ACHN (cell line): ENCODE results near the gene ZDHHC13.
A peak's percentile ranks its signal among the peaks of the same experiment; 100 is the strongest.
"Not testable (repeated sequence)": the region's sequence is repeated elsewhere in the genome, so short reads cannot be mapped to it uniquely, and the experiment has no call there.

ENCODE experiments used
- DNase-seq: peaks from one replicate; pipeline ENCODE4 v3.0.0-alpha.2; 2015
- in situ Hi-C: cut with HindIII; loops from 2 replicates; pipeline ENCODE4 v1.10.0; 2017; ENCODE audit warnings: low sequenced_read_pairs, low pct_ligation_motif_present, low pct_unique_long_range_greater_than_20kb

The ZDHHC13 gene

DNA sequence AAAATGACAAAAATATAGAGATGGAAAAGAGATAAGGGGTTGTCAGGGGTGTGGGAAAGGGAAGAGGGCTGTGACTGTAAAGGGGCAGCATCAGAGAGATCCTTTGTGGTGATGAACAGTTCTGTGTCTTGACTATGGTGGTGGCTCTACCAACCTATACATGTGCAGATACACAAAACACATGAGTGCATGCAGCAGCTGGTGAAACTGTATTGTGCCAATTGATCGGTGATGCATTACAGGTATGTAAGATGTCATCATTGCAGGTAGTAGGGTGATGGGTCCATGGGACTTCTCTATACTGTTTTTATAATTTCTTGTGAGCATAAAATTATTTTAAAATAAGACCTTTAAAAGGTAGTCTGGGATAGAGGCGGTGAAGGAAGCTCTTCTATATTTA, 24.1 kb upstream of the ZDHHC13 start:
- in situ Hi-C loops, result no loop called here
- no peak for DNase-seq

DNA sequence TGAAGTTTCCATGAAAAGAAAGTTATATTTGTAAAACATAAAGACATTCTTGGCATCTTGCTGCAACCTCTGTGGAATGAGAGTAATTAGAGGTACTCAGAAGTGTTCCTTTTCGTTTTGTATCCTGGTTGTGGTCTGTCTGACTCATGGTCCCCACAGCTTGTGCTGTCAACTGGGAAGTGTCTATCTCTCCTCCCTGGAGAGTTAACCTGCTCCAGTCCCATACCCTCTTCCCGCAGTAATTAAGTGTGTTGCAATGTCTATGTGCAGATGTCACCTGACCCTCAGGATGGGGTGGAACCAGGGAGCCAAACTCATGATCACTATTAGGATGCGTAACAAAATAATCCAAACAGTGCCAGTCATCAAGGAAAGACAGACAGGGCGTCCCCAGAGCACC, 23.0 kb upstream of the ZDHHC13 start:
- DNase-seq, result no peak
- in situ Hi-C loops, result no loop called here

DNA sequence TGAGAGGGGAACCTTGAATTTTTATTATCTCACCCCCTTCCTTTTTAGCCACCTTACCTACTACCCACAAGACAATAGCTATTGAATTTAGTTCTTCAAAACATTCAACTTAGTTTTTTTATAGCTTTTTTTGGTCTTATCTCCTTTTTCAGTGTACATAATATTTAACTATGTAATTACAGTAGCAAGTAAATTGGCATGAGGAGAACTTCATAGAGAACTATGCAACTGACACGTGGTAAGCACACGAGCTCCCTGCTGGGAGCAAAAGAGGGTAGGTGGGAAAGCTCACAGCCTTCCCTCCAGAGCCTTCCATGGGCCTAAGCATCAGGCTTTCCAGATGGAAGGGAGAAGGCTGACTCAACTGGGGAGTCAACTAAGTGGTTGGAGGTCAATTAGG, 22.1 kb upstream of the ZDHHC13 start:
- in situ Hi-C loops, result no loop called here
- DNase-seq, result no peak

DNA sequence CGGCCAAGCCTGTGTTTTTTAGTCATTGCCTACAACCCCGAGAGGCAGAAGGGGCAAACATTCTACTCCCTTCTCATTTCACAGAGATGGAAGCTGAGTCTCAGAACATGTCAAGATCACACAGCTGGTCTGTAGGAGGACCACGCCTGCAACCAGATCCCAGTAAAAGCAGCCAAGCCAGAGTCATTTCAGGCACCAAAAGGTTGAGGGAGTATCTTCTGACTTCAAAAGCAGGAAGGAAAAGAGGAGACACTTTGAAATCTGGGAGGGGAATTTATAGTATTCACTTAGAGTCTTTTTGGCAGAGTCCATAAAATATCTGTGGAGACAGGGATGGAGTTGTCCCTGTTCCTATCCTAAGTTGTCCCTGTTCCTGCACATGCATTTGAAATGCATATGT, 17.9 kb upstream of the ZDHHC13 start:
- DNase-seq, result no peak
- in situ Hi-C loops, result no loop called here

DNA sequence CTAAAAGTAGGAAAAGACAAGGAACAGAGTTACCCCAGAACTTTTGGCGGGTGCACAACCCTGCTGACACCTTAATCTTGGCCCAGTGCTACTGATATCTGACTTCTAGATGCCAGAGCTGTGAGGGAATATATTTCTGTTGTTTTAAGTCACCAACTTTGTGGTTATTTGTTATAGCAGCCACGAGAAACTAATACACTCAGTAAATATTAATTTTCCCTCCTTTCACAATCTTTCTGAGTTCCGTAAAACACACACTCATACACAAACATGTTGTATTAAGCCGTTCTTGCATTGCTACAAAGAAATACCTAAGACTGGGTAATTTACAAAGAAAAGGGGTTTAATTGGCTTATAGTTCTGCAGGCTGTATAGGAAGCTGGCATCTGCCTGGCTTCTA, 16.1 kb upstream of the ZDHHC13 start:
- DNase-seq, result no peak
- in situ Hi-C loops, result no loop called here

DNA sequence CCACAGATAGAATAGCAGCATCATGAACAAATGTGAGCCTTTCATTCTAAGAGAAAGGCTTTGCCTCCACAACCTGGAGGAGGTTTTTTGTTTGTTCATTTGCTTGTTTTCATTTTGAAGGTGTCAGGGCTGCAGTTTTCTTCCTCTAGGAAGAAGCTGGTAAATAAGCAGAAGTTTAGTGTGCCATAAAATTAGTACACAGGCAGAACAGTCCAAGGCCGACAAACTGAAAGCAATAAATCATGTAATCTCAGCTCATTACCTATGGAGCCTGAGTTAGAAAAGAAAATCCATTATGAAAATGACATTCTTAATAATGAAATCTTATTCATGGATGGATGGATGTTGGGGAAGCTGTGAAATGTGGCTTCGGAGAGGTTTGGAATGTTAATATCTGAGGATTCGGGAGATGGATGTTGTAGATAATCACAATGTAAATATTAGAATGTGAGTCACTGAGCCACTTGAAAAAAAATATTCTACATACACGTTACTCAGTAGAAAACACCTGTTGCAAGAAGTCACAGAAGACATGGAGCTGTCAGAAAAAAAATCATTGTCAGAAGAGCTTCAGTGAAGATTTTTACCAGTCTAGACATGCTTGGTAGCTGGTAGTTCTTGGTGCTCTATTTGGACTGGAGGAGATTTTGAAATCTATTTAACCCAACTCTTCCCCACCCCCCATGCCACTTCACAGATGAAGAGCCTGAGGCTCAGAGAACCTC, 15.0 kb upstream of the ZDHHC13 start:
- in situ Hi-C loops, result no loop called here
- DNase-seq, result no peak

DNA sequence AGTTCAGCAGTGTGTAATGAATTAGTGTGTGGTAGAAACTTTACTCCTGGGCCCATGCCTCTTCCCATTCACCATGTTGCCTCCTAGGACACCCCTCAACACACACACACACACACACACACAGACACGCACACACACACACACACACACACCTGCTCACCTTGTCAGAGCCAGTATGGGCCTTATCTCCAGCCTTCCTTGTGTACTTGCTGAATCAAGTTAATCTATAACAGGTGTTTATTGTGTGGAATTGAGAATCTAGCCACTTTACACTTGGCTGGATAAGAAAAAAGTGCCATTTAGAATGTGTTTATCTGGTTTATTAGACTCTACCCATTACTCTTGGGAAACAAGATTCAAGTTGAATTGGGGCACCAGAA, 14.5 kb upstream of the ZDHHC13 start:
- no peak for DNase-seq
- in situ Hi-C loops, result no loop called here

DNA sequence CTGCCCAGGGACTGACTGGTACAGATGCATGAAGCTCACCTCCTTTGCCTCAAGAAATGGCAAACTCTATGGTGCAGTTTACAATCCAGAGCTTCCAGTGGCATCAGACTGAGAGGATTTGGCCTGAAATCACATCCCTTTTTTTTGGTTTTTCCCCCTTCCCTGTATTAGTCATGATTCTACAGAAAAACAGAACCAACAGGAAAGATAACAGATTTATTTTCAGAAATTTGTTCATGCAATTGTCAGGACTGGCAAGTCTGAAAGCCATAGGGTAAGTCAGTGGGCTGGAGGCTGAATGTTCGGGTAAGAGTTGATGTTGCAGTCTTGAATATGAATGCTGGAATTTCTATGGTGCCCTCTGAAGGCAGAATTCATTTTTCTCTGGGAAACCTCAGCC, 12.0 kb upstream of the ZDHHC13 start:
- in situ Hi-C loops, result no loop called here
- DNase-seq, result no peak

DNA sequence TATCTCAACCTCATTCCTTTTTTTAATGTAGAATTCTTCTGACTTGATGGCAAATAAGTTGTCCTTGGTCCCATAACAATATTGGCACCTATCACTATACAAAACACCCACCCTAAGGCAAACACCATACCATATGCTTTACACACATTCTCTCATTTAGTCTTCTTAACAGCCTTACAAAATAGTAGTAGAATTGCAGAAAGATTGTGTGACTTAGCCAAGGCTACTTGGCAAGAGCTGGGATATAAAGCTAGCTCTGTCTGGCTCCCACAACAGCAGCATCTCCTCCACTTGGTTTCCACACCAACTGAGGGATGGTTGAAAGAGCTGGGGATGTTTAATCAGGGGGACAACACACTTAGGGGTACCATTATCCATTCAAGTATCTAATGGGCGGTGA, 9.8 kb upstream of the ZDHHC13 start:
- in situ Hi-C loops, result no loop called here
- DNase-seq, result no peak

DNA sequence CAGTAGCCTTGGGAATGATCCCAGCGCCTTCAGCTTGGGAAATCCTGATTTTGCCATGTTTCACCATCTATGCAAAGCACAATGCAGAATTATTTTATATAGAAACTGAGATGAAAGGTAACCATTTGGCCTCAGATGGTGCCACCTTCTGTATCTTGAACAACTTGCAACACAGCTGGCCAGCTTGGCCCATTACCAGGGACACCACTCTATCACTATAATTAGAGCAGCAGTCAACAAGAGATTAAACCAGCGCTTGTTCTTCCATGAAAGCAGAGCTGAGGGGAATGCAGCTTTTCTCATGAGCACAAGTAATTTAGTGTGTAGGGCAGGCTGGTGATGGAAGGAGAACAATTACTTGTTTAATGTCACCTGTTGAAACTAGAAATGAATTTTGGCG, 6.7 kb upstream of the ZDHHC13 start:
- no peak for DNase-seq
- in situ Hi-C loops, result no loop called here

DNA sequence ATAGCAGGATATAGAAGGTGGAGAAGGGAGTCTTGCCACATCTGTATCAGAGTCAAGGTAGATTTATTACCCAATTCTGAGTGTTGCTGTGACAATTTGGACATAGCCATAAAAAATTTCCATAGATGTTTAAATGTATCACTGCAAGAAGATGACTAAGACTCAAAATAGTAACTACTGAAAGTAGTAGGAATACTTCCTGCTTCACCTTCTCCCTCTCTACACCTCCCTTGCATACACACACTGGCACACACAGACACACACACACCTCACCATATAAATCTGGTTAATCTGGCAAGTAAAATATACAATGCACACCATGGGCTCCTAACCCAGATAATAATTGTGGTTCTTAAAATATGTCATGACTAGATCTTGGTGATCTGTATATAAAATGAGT, 5.2 kb upstream of the ZDHHC13 start:
- in situ Hi-C loops, result no loop called here

DNA sequence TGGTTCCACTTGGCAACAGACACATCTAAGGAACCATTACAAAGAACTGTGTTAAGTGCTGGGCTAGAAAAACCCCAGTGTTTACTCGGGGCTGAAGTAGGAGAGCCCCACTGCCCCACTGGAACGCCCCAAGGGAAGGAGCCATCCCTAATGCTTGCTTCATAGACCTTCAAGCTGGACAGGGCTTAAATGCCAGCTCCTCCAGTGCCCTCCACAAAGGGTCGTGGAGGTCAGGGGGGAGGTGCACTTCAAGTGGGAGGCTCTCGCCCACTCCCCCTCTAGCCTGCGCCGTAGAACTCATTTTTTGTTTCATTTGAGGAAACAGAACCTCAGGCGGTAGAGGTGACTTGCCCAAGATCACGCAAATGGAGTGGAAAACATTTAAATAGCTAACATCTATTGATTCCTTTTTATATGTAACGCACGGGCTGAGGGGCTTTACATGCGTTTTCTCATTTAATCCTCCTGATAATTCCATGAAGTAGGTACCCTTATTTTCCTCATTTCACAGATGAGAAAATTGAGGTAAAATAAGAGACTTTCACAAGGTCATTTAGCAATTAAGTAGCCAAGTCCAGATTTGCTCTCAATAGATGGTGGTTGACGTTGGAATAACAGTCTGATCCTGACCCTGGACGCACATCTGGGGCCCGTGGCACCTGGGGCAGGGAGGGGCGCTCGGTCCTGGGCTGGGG, 545 bp upstream of the ZDHHC13 start:
- DNase-seq, result no peak
- in situ Hi-C loops, result no loop called here

More for the DNA sequence above, 5.2 kb upstream of the ZDHHC13 start:
- no peak for DNase-seq

DNA sequence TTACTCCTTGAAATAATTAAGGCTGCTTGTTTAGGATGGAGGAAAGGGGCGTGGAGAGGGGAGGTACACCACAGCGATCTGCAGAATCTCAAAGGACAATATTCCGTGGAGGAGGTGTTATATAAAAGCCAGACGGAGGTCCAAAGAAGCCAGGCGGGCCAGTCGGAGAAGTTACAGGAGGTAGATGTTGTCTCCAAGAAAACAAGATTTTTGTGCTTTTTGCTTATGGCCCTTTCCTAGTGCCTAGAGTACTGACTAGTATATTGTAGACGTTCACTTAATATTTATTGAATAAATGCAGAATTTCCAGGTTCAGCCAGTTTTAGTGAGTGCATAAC, 761 bp downstream of the ZDHHC13 start:
- peak; percentile 8 for DNase-seq
- in situ Hi-C loops, result no loop called here

DNA sequence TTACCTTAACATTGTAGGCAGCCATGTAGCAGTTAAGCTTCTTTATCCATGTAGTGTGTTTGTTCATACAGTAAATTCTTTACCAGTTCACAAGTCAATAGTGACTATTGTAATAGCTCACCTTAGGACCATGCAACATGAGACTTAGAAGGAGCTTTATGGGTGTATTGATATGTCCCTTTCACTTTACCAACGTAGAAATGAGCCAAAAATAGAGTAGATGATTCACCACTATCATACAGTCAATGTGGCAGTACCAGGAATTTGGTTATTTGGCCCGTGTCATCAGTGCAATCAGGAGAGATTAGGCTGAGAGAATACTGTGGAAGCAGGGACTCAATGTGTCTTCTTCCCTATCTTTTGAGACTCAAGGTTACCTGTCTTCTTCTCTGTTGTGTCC, 4.7 kb downstream of the ZDHHC13 start:
- in situ Hi-C loops, result no loop called here
- DNase-seq, result no peak

DNA sequence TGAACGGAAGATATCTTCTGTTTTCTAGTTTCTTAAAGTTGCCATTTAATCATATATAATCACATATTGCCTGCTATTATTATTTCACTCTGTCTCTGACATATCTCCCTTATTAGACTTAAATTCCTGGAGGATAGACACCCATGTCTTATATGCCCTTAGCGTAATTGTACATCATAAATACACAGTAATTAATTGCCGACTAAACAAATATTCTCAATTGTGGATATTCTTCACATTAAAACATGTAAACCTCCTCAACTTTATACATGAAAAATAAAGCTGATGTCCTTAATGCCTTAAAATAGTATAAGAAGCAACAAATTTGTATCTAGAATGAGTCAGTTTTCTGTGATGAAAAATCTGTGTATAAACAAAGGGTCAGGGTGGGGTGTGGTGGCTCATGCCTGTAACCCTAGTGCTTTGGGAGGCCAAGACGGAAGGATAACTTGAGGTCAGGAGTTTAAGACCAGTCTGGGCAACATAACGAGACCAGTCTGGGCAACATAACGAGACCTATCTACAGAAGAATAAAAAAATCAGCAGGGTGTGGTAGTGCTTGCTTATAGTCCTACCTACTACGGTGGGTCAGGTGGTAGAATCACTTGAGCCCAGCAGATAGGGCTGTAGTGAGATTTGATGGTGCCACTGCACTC, 6.1 kb downstream of the ZDHHC13 start:
- DNase-seq, result no peak
- in situ Hi-C loops, result no loop called here

DNA sequence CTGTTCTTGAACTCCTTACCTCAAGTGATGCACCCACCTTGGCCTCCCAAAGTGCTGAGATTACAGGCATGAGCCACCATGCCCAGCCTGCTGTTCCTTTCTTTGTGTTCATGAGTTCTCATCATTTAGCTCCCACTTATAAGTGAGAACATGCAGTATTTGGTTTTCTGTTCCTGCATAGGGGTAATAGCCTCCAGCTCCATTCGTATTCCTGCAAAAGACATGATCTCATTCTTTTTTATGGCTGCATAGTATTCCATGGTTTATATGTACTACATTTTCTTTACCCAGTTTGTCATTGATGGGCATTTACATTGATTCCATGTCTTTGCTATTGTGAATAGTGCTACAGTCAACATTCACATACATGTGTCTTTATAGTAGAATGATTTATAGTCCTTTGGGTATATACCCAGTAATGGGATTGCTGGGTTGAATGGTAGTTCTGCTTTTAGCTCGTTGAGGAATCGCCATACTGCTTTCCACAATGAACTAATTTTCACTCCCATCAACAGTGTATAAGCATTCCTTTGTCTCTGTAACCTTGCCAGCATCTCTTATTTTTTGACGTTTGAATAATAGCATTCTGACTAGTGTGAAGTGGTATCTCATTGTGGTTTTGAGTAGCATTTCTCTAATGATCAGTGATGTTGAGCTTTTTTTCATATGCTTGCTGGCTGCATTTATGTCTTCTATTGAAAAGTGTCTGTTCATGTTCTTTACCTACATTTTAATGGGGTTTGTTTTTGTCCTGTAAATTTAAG, 9.8 kb downstream of the ZDHHC13 start:
- in situ Hi-C loops, DNase-seq: not testable (repeated sequence)

DNA sequence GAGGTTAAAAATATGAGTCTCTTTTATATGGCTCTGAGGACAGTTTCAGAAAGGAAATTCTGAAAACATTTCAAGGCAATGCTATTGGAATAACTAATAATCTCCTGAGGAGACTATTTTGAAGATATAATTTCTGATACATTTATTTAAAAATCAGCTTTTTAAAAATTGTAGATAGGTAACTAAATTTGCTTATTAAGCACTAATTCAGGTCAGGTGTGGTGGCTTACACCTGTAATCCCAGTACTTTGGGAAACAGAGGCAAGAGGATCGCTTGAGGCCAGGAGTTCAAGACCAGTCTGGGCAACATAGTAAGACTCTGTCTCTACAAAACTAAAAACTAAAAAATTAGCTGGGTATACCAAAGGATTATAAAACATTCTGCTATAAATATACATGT, 17.0 kb downstream of the ZDHHC13 start:
- no peak for DNase-seq
- in situ Hi-C loops, result no loop called here

DNA sequence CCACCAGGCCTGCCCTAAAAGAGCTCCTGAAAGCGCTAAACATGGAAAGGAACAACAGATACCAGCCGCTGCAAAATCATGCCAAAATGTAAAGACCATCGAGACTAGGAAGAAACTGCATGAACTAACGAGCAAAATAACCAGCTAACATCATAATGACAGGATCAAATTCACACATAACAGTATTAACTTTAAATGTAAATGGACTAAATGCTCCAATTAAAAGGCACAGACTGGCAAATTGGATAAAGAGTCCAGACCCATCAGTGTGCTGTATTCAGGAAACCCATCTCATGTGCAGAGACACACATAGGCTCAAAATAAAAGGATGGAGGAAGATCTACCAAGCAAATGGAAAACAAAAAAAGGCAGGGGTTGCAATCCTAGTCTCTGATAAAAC, 19.9 kb downstream of the ZDHHC13 start:
- DNase-seq, in situ Hi-C loops: not testable (repeated sequence)

DNA sequence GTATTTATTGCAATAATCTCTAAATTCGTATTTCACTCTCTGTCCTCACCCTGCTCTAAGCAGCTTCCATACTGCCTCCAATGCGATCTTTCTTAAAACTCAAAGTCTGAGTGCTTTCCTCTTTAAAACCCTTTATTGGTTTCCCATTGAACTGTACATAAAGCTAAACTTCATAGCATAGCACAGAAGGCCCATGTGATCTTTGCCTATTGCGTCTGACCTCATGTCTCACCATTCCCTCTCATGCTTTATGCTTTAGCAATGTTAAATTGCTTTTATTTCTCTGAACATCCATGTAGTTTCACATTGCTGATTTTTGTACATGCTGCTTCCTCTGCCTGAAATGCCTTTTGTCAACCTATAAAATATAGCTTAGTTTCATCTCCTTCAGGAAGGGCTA, 28.4 kb downstream of the ZDHHC13 start:
- in situ Hi-C loops, result no loop called here
- no peak for DNase-seq
